Esophagus (tissue), 2 donors: ENCODE results near the gene SNCAIP. TPM values are rescaled to one million over a fixed set of nuclear protein-coding genes. Genes with fewer than 3 reads are reported as not detected.

Experiments used
- H3K27ac ChIP-seq, 2 donors: one replicate each; pipeline ENCODE4 v1.5.1; 2013; ENCODE audit warnings: low read depth in 2 of 2, mild to moderate bottlenecking in 2 of 2, inconsistent platforms in 1 of 2, low read length in 1 of 2, moderate library complexity in 1 of 2
- H3K27me3 ChIP-seq, 2 donors: one replicate each; pipeline ENCODE4 v1.6.1; 2013; ENCODE audit warnings: low read length in 2 of 2, control low read depth in 1 of 2, mild to moderate bottlenecking in 1 of 2; ENCODE audit not compliant: insufficient read depth in 2 of 2, control insufficient read depth in 1 of 2
- H3K36me3 ChIP-seq, 2 donors: one replicate each; pipeline ENCODE4 v1.6.1; 2013; ENCODE audit warnings: low read length in 1 of 2; ENCODE audit not compliant: control insufficient read depth in 2 of 2, insufficient read depth in 2 of 2
- H3K4me1 ChIP-seq, 2 donors: one replicate each; pipeline ENCODE4 v1.6.1; 2013; ENCODE audit warnings: low read length in 1 of 2; ENCODE audit not compliant: control insufficient read depth in 2 of 2, insufficient read depth in 2 of 2
- H3K4me3 ChIP-seq, 2 donors: one replicate each; pipeline ENCODE4 v1.5.1; 2013; ENCODE audit warnings: low read length in 2 of 2, mild to moderate bottlenecking in 2 of 2, low read depth in 1 of 2, moderate library complexity in 1 of 2
- H3K9me3 ChIP-seq, 2 donors: one replicate each; pipeline ENCODE4 v1.6.1; 2013; ENCODE audit warnings: mild to moderate bottlenecking in 2 of 2, low read depth in 1 of 2, low read length in 1 of 2, moderate library complexity in 1 of 2; ENCODE audit not compliant: control insufficient read depth in 2 of 2, insufficient read depth in 1 of 2
- WGBS, 2 donors: extraction: QIAGEN DNeasy Blood & Tissue Kit; methylation state at CpG; one replicate each; pipeline ENCODE4 v1.1.7; 2013; 5-methylcytosine and 5-hydroxymethylcytosine counted together
- polyA plus RNA-seq, 2 donors: library from polyadenylated mRNA; stranded (reverse); fragments of 200-250 nt; gene quantifications; one replicate each; pipeline ENCODE4 v1.2.3, GENCODE V29; 2013
- donor health status: healthy with polysubstance abuse.
- donor health status: Bipolar disorder and iron deficiency.

The SNCAIP gene
- polyA plus RNA-seq, 2 donors, result 0.80 to 1.2 TPM

- no peak overlapping the region for H3K27ac ChIP-seq
- no peaks in the 10 kb centered on the region for H3K27me3 ChIP-seq
- 83 to 89% methylated on average over 1 of the region's 1 CpG for WGBS, 2 donors
Observed at GRCh38 chr5:122463221-122463620, 151.2 kb downstream of the SNCAIP start.

GRCh38 chr5:122464191-122464590, 152.2 kb downstream of the SNCAIP start:
- H3K4me1 ChIP-seq, result no peaks in the 10 kb centered on the region
- H3K36me3 ChIP-seq, result no peaks in the 10 kb centered on the region
- H3K9me3 ChIP-seq, result no peaks in the 10 kb centered on the region
- H3K4me3 ChIP-seq, result no peak overlapping the region
- H3K27ac ChIP-seq, result no peak overlapping the region
- no peaks in the 10 kb centered on the region for H3K27me3 ChIP-seq
- 84 to 93% methylated on average over 2 of the region's 2 CpGs for WGBS, 2 donors

More at GRCh38 chr5:122463221-122463620, 151.2 kb downstream of the SNCAIP start:
- Histone ChIP-seq H3K36me3 (no peaks in the 10 kb centered on the region), H3K4me1 (no peaks in the 10 kb centered on the region), H3K4me3 (no peak overlapping the region), H3K9me3 (no peaks in the 10 kb centered on the region)

GRCh38 chr5:122465031-122465577, 153.1 kb downstream of the SNCAIP start:
- Histone ChIP-seq H3K4me3 (no peak overlapping the region), H3K27me3 (no peaks in the 10 kb centered on the region), H3K27ac (no peak overlapping the region), H3K36me3 (no peaks in the 10 kb centered on the region), H3K9me3 (no peaks in the 10 kb centered on the region), H3K4me1 (no peaks in the 10 kb centered on the region)
- 78 to 82% methylated on average over 7 of the region's 7 CpGs for WGBS, 2 donors

GRCh38 chr5:122465994-122466393, 154.0 kb downstream of the SNCAIP start:
- WGBS, 2 donors, result 79 to 82% methylated on average over 4 of the region's 4 CpGs
- H3K4me1 ChIP-seq, result no peaks in the 10 kb centered on the region
- H3K27ac ChIP-seq, result no peak overlapping the region
- H3K4me3 ChIP-seq, result no peak overlapping the region
- H3K27me3 ChIP-seq, result no peaks in the 10 kb centered on the region
- H3K36me3 ChIP-seq, result no peaks in the 10 kb centered on the region
- no peaks in the 10 kb centered on the region for H3K9me3 ChIP-seq

GRCh38 chr5:122468351-122469116, 156.5 kb downstream of the SNCAIP start:
- no peaks in the 10 kb centered on the region for H3K27me3 ChIP-seq
- WGBS, 2 donors, result 89 to 90% methylated on average over 2 of the region's 2 CpGs
- no peaks in the 10 kb centered on the region for H3K36me3 ChIP-seq
- H3K4me3 ChIP-seq, result no peak overlapping the region
- no peak overlapping the region for H3K27ac ChIP-seq
- H3K4me1 ChIP-seq, result peaks cover 0 to 4% of the 10 kb centered on the region in 2 donors
- H3K9me3 ChIP-seq, result no peaks in the 10 kb centered on the region

GRCh38 chr5:122469384-122469919, 157.4 kb downstream of the SNCAIP start:
- 71 to 78% methylated on average over 5 of the region's 5 CpGs for WGBS, 2 donors
- Histone ChIP-seq H3K36me3 (no peaks in the 10 kb centered on the region), H3K27me3 (no peaks in the 10 kb centered on the region), H3K4me3 (no peak overlapping the region), H3K27ac (no peak overlapping the region), H3K9me3 (no peaks in the 10 kb centered on the region), H3K4me1 (peaks cover 0 to 4% of the 10 kb centered on the region in 2 donors)

GRCh38 chr5:122470365-122470764, 158.3 kb downstream of the SNCAIP start:
- no peaks in the 10 kb centered on the region for H3K9me3 ChIP-seq
- peak overlapping the region; percentile 55 to 70 for H3K27ac ChIP-seq
- 24 to 41% methylated on average over 2 of the region's 2 CpGs for WGBS, 2 donors
- H3K4me3 ChIP-seq, result no peak overlapping the region
- H3K36me3 ChIP-seq, result no peaks in the 10 kb centered on the region
- no peaks in the 10 kb centered on the region for H3K27me3 ChIP-seq
- peaks cover 0 to 4% of the 10 kb centered on the region in 2 donors for H3K4me1 ChIP-seq

- Histone ChIP-seq H3K27ac (peak overlapping the region; percentile 55 to 70), H3K36me3 (no peaks in the 10 kb centered on the region), H3K9me3 (no peaks in the 10 kb centered on the region), H3K27me3 (no peaks in the 10 kb centered on the region), H3K4me1 (peaks cover 0 to 4% of the 10 kb centered on the region in 2 donors), H3K4me3 (no peak overlapping the region)
- WGBS, 2 donors, result 67 to 71% methylated on average over 9 of the region's 9 CpGs
Observed at GRCh38 chr5:122471031-122471751, 159.2 kb downstream of the SNCAIP start.

GRCh38 chr5:122471752-122472061, 159.7 kb downstream of the SNCAIP start:
- Histone ChIP-seq H3K27ac (no peak overlapping the region), H3K36me3 (no peaks in the 10 kb centered on the region), H3K4me1 (peaks cover 0 to 4% of the 10 kb centered on the region in 2 donors), H3K9me3 (no peaks in the 10 kb centered on the region), H3K4me3 (no peak overlapping the region), H3K27me3 (no peaks in the 10 kb centered on the region)
- WGBS, 2 donors, result 90 to 93% methylated on average over 5 of the region's 5 CpGs
